IMR-90 (cell line): ENCODE measurements around the gene SIGLEC9. TPM values are rescaled to one million over a fixed set of nuclear protein-coding genes. Genes with fewer than 3 reads are reported as not detected.

Experiments
- ATAC-seq: fragments of 200-7000 bp; cut with Tn5 transposase; 2 replicates; pipeline ENCODE4 v1.9.1; 2020; ENCODE audit warnings: low read depth, mild to moderate bottlenecking, moderate library complexity
- BruUV-seq: library from RNA; stranded (reverse); fragments of 400-500 nt; replicated peaks from 2 replicates; lab custom pipeline; 2021; lab: Mats Ljungman, UMichigan
- CTCF ChIA-PET: fragments of 300-600 bp; formaldehyde crosslinking; extraction: SDS; loops from one replicate; lab custom pipeline; 2021; ENCODE audit warnings: antibody characterized with exemption; lab: Yijun Ruan, JAX
- POLR2A ChIA-PET: fragments of 300-600 bp; sonication (Branson Sonifier 250); formaldehyde crosslinking; loops from one replicate; lab custom pipeline; 2022; ENCODE audit warnings: antibody characterized with exemption; ENCODE audit not compliant: unreplicated experiment; lab: Charles Lee
- DNase-seq: peaks from one replicate; pipeline ENCODE4 v3.0.0; 2013
- H2AFZ ChIP-seq: replicated peaks from 2 replicates; pipeline ENCODE3; 2013; ENCODE audit warnings: low read length, mild to moderate bottlenecking; ENCODE audit not compliant: poor library complexity
- H2AK5ac ChIP-seq: 2 replicates; pipeline ENCODE4 v1.6.1; 2013; ENCODE audit warnings: low read depth, low read length, inconsistent platforms
- H2AK9ac ChIP-seq: replicated peaks from 2 replicates; pipeline ENCODE3; 2013; ENCODE audit warnings: mild to moderate bottlenecking, low read depth, low read length, moderate library complexity; ENCODE audit not compliant: poor library complexity
- H2BK120ac ChIP-seq: 2 replicates; pipeline ENCODE4 v1.6.1; 2013; ENCODE audit warnings: low read depth, low read length, inconsistent platforms
- H2BK15ac ChIP-seq: 3 replicates; pipeline ENCODE4 v1.6.1; 2013; ENCODE audit warnings: low read depth, low read length, inconsistent platforms
- H2BK20ac ChIP-seq: 2 replicates; pipeline ENCODE4 v1.6.1; 2013; ENCODE audit warnings: low read depth, mild to moderate bottlenecking, inconsistent platforms, low read length, moderate library complexity
- H2BK5ac ChIP-seq: 2 replicates; pipeline ENCODE4 v1.6.1; 2013; ENCODE audit warnings: mild to moderate bottlenecking, low read depth, low read length, inconsistent platforms; ENCODE audit not compliant: poor library complexity, severe bottlenecking
- H3K14ac ChIP-seq: replicated peaks from 2 replicates; pipeline ENCODE4 v1.6.1; 2013; ENCODE audit warnings: low read depth, low read length, inconsistent platforms
- H3K18ac ChIP-seq: 2 replicates; pipeline ENCODE4 v1.6.1; 2013; ENCODE audit warnings: low read depth, low read length, control low read depth
- H3K23ac ChIP-seq: 2 replicates; pipeline ENCODE4 v1.6.1; 2013; ENCODE audit warnings: low read depth, low read length, inconsistent platforms
- H3K27ac ChIP-seq: 2 replicates; pipeline ENCODE4 v1.5.1; 2013; ENCODE audit warnings: mild to moderate bottlenecking, control low read depth, low read length; ENCODE audit not compliant: insufficient read depth
- H3K27me3 ChIP-seq: 2 replicates; pipeline ENCODE4 v1.6.1; 2013; ENCODE audit warnings: low read length; ENCODE audit not compliant: control insufficient read depth, insufficient read depth
- H3K36me3 ChIP-seq: 2 replicates; pipeline ENCODE4 v1.6.1; 2013; ENCODE audit warnings: low read length, mixed read lengths; ENCODE audit not compliant: control insufficient read depth, insufficient read depth
- H3K4ac ChIP-seq: 2 replicates; pipeline ENCODE4 v1.6.1; 2013; ENCODE audit warnings: low read depth, low read length, inconsistent platforms
- H3K4me1 ChIP-seq: 2 replicates; pipeline ENCODE4 v1.6.1; 2013; ENCODE audit warnings: low read length, mixed read lengths; ENCODE audit not compliant: control insufficient read depth, insufficient read depth
- H3K4me2 ChIP-seq: 2 replicates; pipeline ENCODE4 v1.6.1; 2013; ENCODE audit warnings: low read depth, mild to moderate bottlenecking, control low read depth, low read length, moderate library complexity
- H3K4me3 ChIP-seq: 2 replicates; pipeline ENCODE4 v1.5.1; 2013; ENCODE audit warnings: low read depth, mild to moderate bottlenecking, control low read depth, low read length, moderate library complexity; ENCODE audit not compliant: insufficient read depth
- H3K56ac ChIP-seq: 2 replicates; pipeline ENCODE4 v1.6.1; 2013; ENCODE audit warnings: low read length, inconsistent platforms; ENCODE audit not compliant: insufficient read depth; ENCODE audit errors: extremely low read depth
- H3K79me1 ChIP-seq, 2 experiments: 2 replicates each; pipeline ENCODE4 v1.6.1; 2013; ENCODE audit warnings: low read length in 2 of 2, inconsistent platforms in 1 of 2, low read depth in 1 of 2
- H3K9ac ChIP-seq: 2 replicates; pipeline ENCODE4 v1.6.1; 2013; ENCODE audit warnings: low read depth, low read length, control low read depth
- H3K9me1 ChIP-seq: 2 replicates; pipeline ENCODE4 v1.6.1; 2013; ENCODE audit warnings: low read length, inconsistent platforms; ENCODE audit not compliant: insufficient read depth
- H3K9me3 ChIP-seq: 2 replicates; pipeline ENCODE4 v1.6.1; 2013; ENCODE audit warnings: low read length; ENCODE audit not compliant: control insufficient read depth, insufficient read depth
- H4K20me1 ChIP-seq: 2 replicates; pipeline ENCODE4 v1.6.1; 2013; ENCODE audit warnings: low read length, inconsistent platforms; ENCODE audit not compliant: insufficient read depth
- H4K5ac ChIP-seq: 2 replicates; pipeline ENCODE4 v1.6.1; 2013; ENCODE audit warnings: mild to moderate bottlenecking, low read depth, low read length, control low read depth
- H4K8ac ChIP-seq, 2 experiments: 2 replicates each; pipeline ENCODE4 v1.6.1; 2013; ENCODE audit warnings: low read depth in 2 of 2, low read length in 2 of 2, control low read depth in 1 of 2, inconsistent platforms in 1 of 2
- H4K91ac ChIP-seq: 2 replicates; pipeline ENCODE4 v1.6.1; 2013; ENCODE audit warnings: low read depth, low read length, inconsistent platforms; ENCODE audit not compliant: insufficient read depth
- BHLHE40 ChIP-seq: fragments of 150-350 bp; IDR thresholded peaks from 2 replicates; pipeline ENCODE4 v1.6.1; 2016; ENCODE audit warnings: mild to moderate bottlenecking, low read depth, low read length
- CEBPB ChIP-seq: IDR thresholded peaks from 2 replicates; pipeline ENCODE4 v1.6.1; 2012; ENCODE audit warnings: low read depth, low read length, improper control_type of control experiment
- CHD1 ChIP-seq: IDR thresholded peaks from 2 replicates; pipeline ENCODE4 v1.6.1; 2012; ENCODE audit warnings: low read depth, low read length, improper control_type of control experiment
- CTCF ChIP-seq: conservative IDR thresholded peaks from 2 replicates; pipeline ENCODE4 v1.5.1; 2012; ENCODE audit warnings: mild to moderate bottlenecking, low read depth, low read length, improper control_type of control experiment
- FOS ChIP-seq: fragments of 150-350 bp; IDR thresholded peaks from 2 replicates; pipeline ENCODE4 v1.6.1; 2016; ENCODE audit warnings: low read depth, low read length
- MAFK ChIP-seq: IDR thresholded peaks from 2 replicates; pipeline ENCODE4 v1.6.1; 2012; ENCODE audit warnings: low read depth, low read length, improper control_type of control experiment
- MAZ ChIP-seq: IDR thresholded peaks from 2 replicates; pipeline ENCODE4 v1.6.1; 2012; ENCODE audit warnings: low read depth, mild to moderate bottlenecking, low read length, improper control_type of control experiment, moderate library complexity, borderline replicate concordance
- MXI1 ChIP-seq: IDR thresholded peaks from 2 replicates; pipeline ENCODE4 v1.6.1; 2012; ENCODE audit warnings: low read depth, mild to moderate bottlenecking, low read length, moderate library complexity, borderline replicate concordance
- NFE2L2 ChIP-seq: fragments of 150-350 bp; IDR thresholded peaks from 2 replicates; pipeline ENCODE4 v1.6.1; 2016; ENCODE audit warnings: low read depth, mild to moderate bottlenecking, low read length
- POLR2A ChIP-seq: IDR thresholded peaks from 2 replicates; pipeline ENCODE4 v1.6.1; 2012; ENCODE audit warnings: mild to moderate bottlenecking, low read depth, low read length
- RAD21 ChIP-seq: IDR thresholded peaks from 2 replicates; pipeline ENCODE4 v1.6.1; 2012; ENCODE audit warnings: low read length, improper control_type of control experiment
- RCOR1 ChIP-seq: IDR thresholded peaks from 2 replicates; pipeline ENCODE4 v1.6.1; 2012; ENCODE audit warnings: mild to moderate bottlenecking, low read length, improper control_type of control experiment; ENCODE audit not compliant: insufficient replicate concordance
- RFX5 ChIP-seq: IDR thresholded peaks from 2 replicates; pipeline ENCODE4 v1.8.0; 2012; ENCODE audit warnings: low read depth, mild to moderate bottlenecking, low read length, moderate library complexity
- SMC3 ChIP-seq: fragments of 150-350 bp; IDR thresholded peaks from 2 replicates; pipeline ENCODE4 v1.6.1; 2016; ENCODE audit warnings: low read depth, mild to moderate bottlenecking, antibody characterized with exemption, low read length, moderate library complexity
- WGBS, 2 experiments: methylation state at CpG; one replicate each; pipeline versions ENCODE4 v1.1.5 to v1.1.7; 2013; ENCODE audit warnings: missing lambda C conversion rate in 2 of 2; ENCODE audit not compliant: insufficient read length in 1 of 2; ENCODE audit errors: extremely low coverage in 2 of 2; 5-methylcytosine and 5-hydroxymethylcytosine counted together
- dilution Hi-C: fragments of 300-500 bp; cut with HindIII; formaldehyde crosslinking; loops from one replicate; pipeline ENCODE4 v1.14.3; 2018; ENCODE audit warnings: low sequenced_read_pairs; ENCODE audit not compliant: unreplicated experiment
- in situ Hi-C: fragments of 300-500 bp; cut with MboI; formaldehyde crosslinking; loops from 3 replicates; pipeline ENCODE4 v1.14.3; 2019; ENCODE audit warnings: low sequenced_read_pairs, inconsistent platforms, mixed read lengths
- intact Hi-C: fragments of 100-400 bp; cut with micrococcal nuclease; formaldehyde crosslinking; loops from 2 replicates; pipeline ENCODE4 v1.10.0; 2022
- polyA plus RNA-seq, 3 experiments: library from polyadenylated mRNA; depleted of rRNA; stranded (reverse); fragments of >200 nt; gene quantifications; 2 replicates each; pipeline ENCODE4 v1.2.3, GENCODE V29; 2012; ENCODE audit warnings: low replicate concordance in 1 of 3
- total RNA-seq: library from RNA; depleted of rRNA; stranded (reverse); fragments of >200 nt; gene quantifications from 2 replicates; pipeline ENCODE4 v1.2.3, GENCODE V29; 2012
- TF ChIP-seq, protein P1 (sequence below): fragments of 150-350 bp; IDR thresholded peaks from 2 replicates; pipeline ENCODE4 v1.6.1; 2017; ENCODE audit warnings: mild to moderate bottlenecking, antibody characterized with exemption, low read length, low read depth
- TF ChIP-seq, protein P2 (sequence below): fragments of 150-350 bp; IDR thresholded peaks from 2 replicates; pipeline ENCODE4 v1.6.1; 2016; ENCODE audit warnings: low read depth, mild to moderate bottlenecking, low read length, moderate library complexity, borderline replicate concordance

SIGLEC9 gene
- total and polyA plus RNA-seq, 2 of the 4 experiments (the other 2 are of a cell fraction): 0.03 TPM; not detected in 1

- Histone ChIP-seq H3K9ac (no peak overlapping the region), H3K56ac (no peak overlapping the region), H4K91ac (no peak overlapping the region), H3K27me3 (no peaks in the 10 kb centered on the region), H3K27ac (no peak overlapping the region), H3K4me1 (no peaks in the 10 kb centered on the region), H2BK20ac (no peak overlapping the region), H3K36me3 (no peaks in the 10 kb centered on the region), H3K14ac (no peak overlapping the region), H2AFZ (no peak overlapping the region), H3K79me1 (no peaks in the 10 kb centered on the region), H4K20me1 (no peaks in the 10 kb centered on the region), H2AK9ac (no peak overlapping the region), H3K4ac (no peak overlapping the region), H2BK15ac (no peak overlapping the region), H2AK5ac (no peak overlapping the region), H3K4me2 (no peak overlapping the region), H3K23ac (no peak overlapping the region), H3K4me3 (no peak overlapping the region), H4K8ac (no peak overlapping the region), H2BK120ac (no peak overlapping the region), H3K18ac (no peak overlapping the region), H4K5ac (no peak overlapping the region), H3K9me3 (no peaks in the 10 kb centered on the region; the same call in none of the 2 replicates), H3K9me1 (no peaks in the 10 kb centered on the region), H2BK5ac (no peak overlapping the region)
- CTCF ChIA-PET: no interaction called here
- POLR2A ChIA-PET: no interaction called here
- in situ Hi-C loops: no loop called here
- DNase-seq (no peak), ATAC-seq (no peak)
- BruUV-seq: no TSS peak
- TF ChIP-seq CTCF (no peak), RCOR1 (no peak), MXI1 (no peak), CEBPB (no peak), RAD21 (no peak), MAFK (no peak), BHLHE40 (no peak), MAZ (no peak), POLR2A (no peak), RFX5 (no peak), NFE2L2 (no peak), SMC3 (no peak), FOS (no peak), CHD1 (no peak)
- TF ChIP-seq, protein P1, sequence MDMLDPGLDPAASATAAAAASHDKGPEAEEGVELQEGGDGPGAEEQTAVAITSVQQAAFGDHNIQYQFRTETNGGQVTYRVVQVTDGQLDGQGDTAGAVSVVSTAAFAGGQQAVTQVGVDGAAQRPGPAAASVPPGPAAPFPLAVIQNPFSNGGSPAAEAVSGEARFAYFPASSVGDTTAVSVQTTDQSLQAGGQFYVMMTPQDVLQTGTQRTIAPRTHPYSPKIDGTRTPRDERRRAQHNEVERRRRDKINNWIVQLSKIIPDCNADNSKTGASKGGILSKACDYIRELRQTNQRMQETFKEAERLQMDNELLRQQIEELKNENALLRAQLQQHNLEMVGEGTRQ: no peak
- TF ChIP-seq, protein P2, sequence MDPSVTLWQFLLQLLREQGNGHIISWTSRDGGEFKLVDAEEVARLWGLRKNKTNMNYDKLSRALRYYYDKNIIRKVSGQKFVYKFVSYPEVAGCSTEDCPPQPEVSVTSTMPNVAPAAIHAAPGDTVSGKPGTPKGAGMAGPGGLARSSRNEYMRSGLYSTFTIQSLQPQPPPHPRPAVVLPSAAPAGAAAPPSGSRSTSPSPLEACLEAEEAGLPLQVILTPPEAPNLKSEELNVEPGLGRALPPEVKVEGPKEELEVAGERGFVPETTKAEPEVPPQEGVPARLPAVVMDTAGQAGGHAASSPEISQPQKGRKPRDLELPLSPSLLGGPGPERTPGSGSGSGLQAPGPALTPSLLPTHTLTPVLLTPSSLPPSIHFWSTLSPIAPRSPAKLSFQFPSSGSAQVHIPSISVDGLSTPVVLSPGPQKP: no peak
- 20% methylated on average over 1 of the region's 14 CpGs; no CpG with 5 or more reads in 1 of the 2 experiments for WGBS, 2 experiments
- dilution Hi-C loops: no loop called here
- intact Hi-C loops: no loop called here
Measured at GRCh38 chr19:51081476-51081875, 43.2 kb upstream of the SIGLEC9 start.
